Lower leg skin (tissue), 3 donors: ENCODE measurements around the gene RTN4RL1.

Experiments used
- CTCF ChIP-seq, 3 donors: fragments of 450-650 bp; IDR thresholded peaks; one replicate each; pipeline ENCODE4 v1.5.1; 2016; ENCODE audit warnings: antibody characterized with exemption in 3 of 3, mild to moderate bottlenecking in 3 of 3, moderate library complexity in 2 of 3
- POLR2A ChIP-seq, 2 donors: fragments of 450-650 bp; IDR thresholded peaks; one replicate each; pipeline ENCODE4 v1.6.1; 2016 to 2017; ENCODE audit warnings: antibody characterized with exemption in 2 of 2, mild to moderate bottlenecking in 1 of 2, moderate library complexity in 1 of 2

GRCh38 chr17:1898872-1899271 lies 126.3 kb downstream of the RTN4RL1 start:
- TF ChIP-seq CTCF (IDR thresholded peaks at IDR 0.05) (no peak), POLR2A (IDR thresholded peaks at IDR 0.05) (no peak)
